Measurements from ENCODE around the gene GNG8. TPM values are rescaled to one million over a fixed set of nuclear protein-coding genes. Genes with fewer than 3 reads are reported as not detected.
A peak's percentile ranks its signal among the peaks of the same experiment; 100 is the strongest.

Gene GNG8
- total RNA-seq, 1 donor from 2014 or later: not detected

GRCh38 chr19:46622118-46622446 lies 13.9 kb downstream of the GNG8 start:
- no peaks in the 10 kb centered on the region for H3K36me3 ChIP-seq (ENCODE audit: insufficient read depth, low read length)
- no peaks in the 10 kb centered on the region for H3K79me2 ChIP-seq (ENCODE audit: insufficient read depth, low read length)
- FAIRE-seq (no peak), DNase-seq (ENCODE audit: low read depth) (no peak)
- H3K27ac ChIP-seq (ENCODE audit: low read depth, low read length): no peak overlapping the region
- H4K20me1 ChIP-seq (ENCODE audit: insufficient read depth, low read length): no peaks in the 10 kb centered on the region
- no peak overlapping the region for H3K4me3 ChIP-seq (ENCODE audit: insufficient read depth, low read depth, low read length)
- H2AFZ ChIP-seq (ENCODE audit: low read depth, low read length): no peak overlapping the region
- no peak overlapping the region for H3K9ac ChIP-seq (ENCODE audit: low read length)
- H3K9me3 ChIP-seq (ENCODE audit: insufficient read depth, low read depth, low read length): no peaks in the 10 kb centered on the region
- Mint-ChIP-seq H3K27ac (ENCODE audit: unreplicated experiment) (no peak overlapping the region), H3K4me1 (ENCODE audit: low read depth, unreplicated experiment) (peaks cover 8% of the 10 kb centered on the region), H3K4me3 (ENCODE audit: unreplicated experiment) (no peak overlapping the region), H3K27me3 (ENCODE audit: low read depth, unreplicated experiment) (peaks cover 3% of the 10 kb centered on the region), H3K36me3 (ENCODE audit: low read depth, unreplicated experiment) (no peaks in the 10 kb centered on the region), H3K9me3 (ENCODE audit: unreplicated experiment) (no peaks in the 10 kb centered on the region)
- H3K4me2 ChIP-seq (ENCODE audit: low read length): no peak overlapping the region
- H3K27me3 ChIP-seq (ENCODE audit: insufficient read depth, low read length): no peaks in the 10 kb centered on the region
- TF ChIP-seq CTCF (IDR thresholded peaks at IDR 0.05; ENCODE audit: insufficient read depth, low read depth, low read length) (no peak), EZH2 (IDR thresholded peaks at IDR 0.05; ENCODE audit: insufficient read depth, low read length) (no peak)
- peaks cover 27% of the 10 kb centered on the region for H3K4me1 ChIP-seq (ENCODE audit: insufficient read depth, low read length)

GRCh38 chr19:46621191-46622117 lies 14.5 kb downstream of the GNG8 start:
- no peak for FAIRE-seq
- no peak overlapping the region for H3K4me3 Mint-ChIP-seq (ENCODE audit: unreplicated experiment)
- Histone ChIP-seq H3K79me2 (ENCODE audit: insufficient read depth, low read length) (no peaks in the 10 kb centered on the region), H4K20me1 (ENCODE audit: insufficient read depth, low read length) (no peaks in the 10 kb centered on the region), H3K36me3 (ENCODE audit: insufficient read depth, low read length) (no peaks in the 10 kb centered on the region), H3K27ac (ENCODE audit: low read depth, low read length) (no peak overlapping the region), H3K4me1 (ENCODE audit: insufficient read depth, low read length) (peaks cover 34% of the 10 kb centered on the region), H3K9ac (ENCODE audit: low read length) (no peak overlapping the region), H3K4me2 (ENCODE audit: low read length) (peak overlapping the region; percentile 63), H3K4me3 (ENCODE audit: insufficient read depth, low read depth, low read length) (no peak overlapping the region), H2AFZ (ENCODE audit: low read depth, low read length) (peak overlapping the region; percentile 69), H3K27me3 (ENCODE audit: insufficient read depth, low read length) (no peaks in the 10 kb centered on the region), H3K9me3 (ENCODE audit: insufficient read depth, low read depth, low read length) (no peaks in the 10 kb centered on the region)
- no peaks in the 10 kb centered on the region for H3K36me3 Mint-ChIP-seq (ENCODE audit: low read depth, unreplicated experiment)
- peaks cover 7% of the 10 kb centered on the region for H3K27me3 Mint-ChIP-seq (ENCODE audit: low read depth, unreplicated experiment)
- H3K9me3 Mint-ChIP-seq (ENCODE audit: unreplicated experiment): no peaks in the 10 kb centered on the region
- DNase-seq (ENCODE audit: low read depth): no peak
- TF ChIP-seq CTCF (IDR thresholded peaks at IDR 0.05; ENCODE audit: insufficient read depth, low read depth, low read length): no peak
- TF ChIP-seq EZH2 (IDR thresholded peaks at IDR 0.05; ENCODE audit: insufficient read depth, low read length): no peak
- H3K27ac Mint-ChIP-seq (ENCODE audit: unreplicated experiment): no peak overlapping the region
- H3K4me1 Mint-ChIP-seq (ENCODE audit: low read depth, unreplicated experiment): peaks cover 12% of the 10 kb centered on the region

- no peak for TF ChIP-seq EZH2 (IDR thresholded peaks at IDR 0.05; ENCODE audit: insufficient read depth, low read length)
- no peak for TF ChIP-seq CTCF (IDR thresholded peaks at IDR 0.05; ENCODE audit: insufficient read depth, low read depth, low read length)
- H3K27ac ChIP-seq (ENCODE audit: low read depth, low read length): no peak overlapping the region
- DNase-seq (ENCODE audit: low read depth): peak; percentile 66
- no peak overlapping the region for H3K27ac Mint-ChIP-seq (ENCODE audit: unreplicated experiment)
- H3K4me2 ChIP-seq (ENCODE audit: low read length): peak overlapping the region; percentile 63
- H3K4me1 Mint-ChIP-seq (ENCODE audit: low read depth, unreplicated experiment): peaks cover 12% of the 10 kb centered on the region
- H3K4me1 ChIP-seq (ENCODE audit: insufficient read depth, low read length): peaks cover 34% of the 10 kb centered on the region
- no peak overlapping the region for H3K9ac ChIP-seq (ENCODE audit: low read length)
- H4K20me1 ChIP-seq (ENCODE audit: insufficient read depth, low read length): no peaks in the 10 kb centered on the region
- no peak for FAIRE-seq
- no peaks in the 10 kb centered on the region for H3K79me2 ChIP-seq (ENCODE audit: insufficient read depth, low read length)
- H3K36me3 Mint-ChIP-seq (ENCODE audit: low read depth, unreplicated experiment): no peaks in the 10 kb centered on the region
- H3K36me3 ChIP-seq (ENCODE audit: insufficient read depth, low read length): no peaks in the 10 kb centered on the region
- no peaks in the 10 kb centered on the region for H3K9me3 ChIP-seq (ENCODE audit: insufficient read depth, low read depth, low read length)
- no peak overlapping the region for H3K4me3 Mint-ChIP-seq (ENCODE audit: unreplicated experiment)
- H3K9me3 Mint-ChIP-seq (ENCODE audit: unreplicated experiment): no peaks in the 10 kb centered on the region
- H3K4me3 ChIP-seq (ENCODE audit: insufficient read depth, low read depth, low read length): no peak overlapping the region
- peak overlapping the region; percentile 69 for H2AFZ ChIP-seq (ENCODE audit: low read depth, low read length)
- no peaks in the 10 kb centered on the region for H3K27me3 ChIP-seq (ENCODE audit: insufficient read depth, low read length)
- peaks cover 7% of the 10 kb centered on the region for H3K27me3 Mint-ChIP-seq (ENCODE audit: low read depth, unreplicated experiment)
Measured at GRCh38 chr19:46620716-46621115, 15.3 kb downstream of the GNG8 start.
